HG03460 (cell line): Measurements from ENCODE around the gene FHIT.

Experiments used
- ATAC-seq: cut with Tn5 transposase; IDR thresholded peaks from one replicate; pipeline ENCODE4 v1.9.1; 2021; ENCODE audit not compliant: unreplicated experiment

Gene FHIT

GRCh38 chr3:60659098-60659497, 592.2 kb downstream of the FHIT start:
- no peak for ATAC-seq

- ATAC-seq, result peak; percentile 89
Measured at GRCh38 chr3:60657972-60658371, 593.3 kb downstream of the FHIT start.

GRCh38 chr3:60652829-60653228, 598.4 kb downstream of the FHIT start:
- ATAC-seq, result no peak

- ATAC-seq, result no peak
Measured at GRCh38 chr3:60651799-60652198, 599.5 kb downstream of the FHIT start.

GRCh38 chr3:60650171-60650570, 601.1 kb downstream of the FHIT start:
- ATAC-seq, result no peak

- no peak for ATAC-seq
Measured at GRCh38 chr3:60645801-60646200, 605.5 kb downstream of the FHIT start.

DNA sequence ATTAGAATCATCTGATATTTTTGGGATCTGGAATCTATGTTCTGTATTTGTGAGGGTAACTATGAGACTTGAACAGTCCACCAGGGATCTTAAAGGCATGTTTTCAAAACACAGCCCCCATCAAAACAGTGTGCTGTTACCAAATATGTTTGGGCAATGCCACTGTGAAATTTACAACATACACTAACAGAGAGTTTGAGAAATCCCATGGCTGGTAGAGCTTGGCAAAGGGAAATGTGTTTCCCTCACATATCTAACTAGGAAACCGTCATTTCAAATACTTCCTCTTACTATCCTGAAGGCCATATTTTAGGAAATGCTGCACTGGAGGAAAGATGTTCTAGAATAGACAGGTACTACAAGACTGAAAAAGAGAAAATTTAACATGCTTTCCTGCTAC, 607.4 kb downstream of the FHIT start:
- ATAC-seq, result no peak

- no peak for ATAC-seq
Measured at GRCh38 chr3:60641354-60641753, 609.9 kb downstream of the FHIT start.

- ATAC-seq, result no peak
Measured at GRCh38 chr3:60636846-60637245, 614.4 kb downstream of the FHIT start.

- no peak for ATAC-seq
Measured at GRCh38 chr3:60633644-60634043, 617.6 kb downstream of the FHIT start.

DNA sequence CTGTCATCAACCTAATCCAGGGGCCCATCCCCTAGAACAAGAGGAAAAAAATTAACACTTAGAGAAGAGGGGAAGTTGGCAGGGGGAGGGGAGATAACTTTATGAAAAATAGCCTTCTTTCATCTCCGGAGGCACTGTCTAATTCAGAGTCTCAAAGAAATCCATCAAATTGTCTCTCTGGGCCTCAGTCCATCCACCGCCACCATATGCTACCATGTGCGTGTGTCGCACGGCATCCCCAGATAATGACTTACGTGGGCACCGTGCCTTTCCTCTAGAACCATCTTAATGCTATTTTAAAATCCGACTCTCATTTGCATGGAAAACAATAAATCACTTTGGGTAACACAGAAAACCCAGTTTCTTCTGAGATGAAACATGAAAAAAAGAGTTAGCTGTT, 619.7 kb downstream of the FHIT start:
- ATAC-seq, result no peak

DNA sequence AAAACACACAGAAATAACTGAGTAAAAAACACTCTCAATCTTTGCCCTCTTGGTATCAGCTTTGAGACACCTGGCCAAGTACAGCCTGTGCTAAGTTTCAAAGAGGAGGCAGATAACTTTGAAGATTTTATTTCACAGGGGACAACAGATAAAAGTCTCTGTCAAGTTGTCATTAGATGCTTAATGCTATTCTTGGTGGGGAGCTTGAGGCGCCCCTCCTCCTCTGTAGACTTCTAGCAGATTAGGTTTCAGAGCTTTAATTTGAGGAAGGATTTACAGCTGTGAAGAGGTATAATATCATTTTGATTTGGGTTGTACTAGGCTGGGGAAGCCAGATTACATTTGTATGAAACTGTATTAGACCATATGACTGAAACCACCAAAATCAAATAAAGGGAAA, 620.3 kb downstream of the FHIT start:
- no peak for ATAC-seq

GRCh38 chr3:60629816-60630215, 621.4 kb downstream of the FHIT start:
- ATAC-seq, result no peak

- no peak for ATAC-seq
Measured at GRCh38 chr3:60622349-60622748, 628.9 kb downstream of the FHIT start.

DNA sequence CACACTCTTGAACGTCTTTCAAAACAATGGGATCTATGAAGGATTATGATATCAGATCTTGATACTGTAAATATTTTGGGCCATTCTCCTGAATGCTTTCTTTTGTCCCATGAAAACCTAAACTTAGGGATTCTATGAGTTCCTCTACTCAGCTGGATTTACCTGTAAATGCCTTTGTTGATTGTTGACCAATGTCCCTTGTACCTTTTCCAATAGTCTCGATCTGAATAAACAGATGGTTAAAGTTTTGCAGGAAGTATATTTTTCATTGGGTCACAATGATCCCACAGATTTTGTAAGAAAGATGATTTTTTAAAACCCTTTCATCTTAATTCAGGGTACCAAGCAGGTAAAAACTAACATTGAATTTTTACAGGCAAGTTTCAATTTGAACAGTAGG, 634.1 kb downstream of the FHIT start:
- ATAC-seq, result no peak

DNA sequence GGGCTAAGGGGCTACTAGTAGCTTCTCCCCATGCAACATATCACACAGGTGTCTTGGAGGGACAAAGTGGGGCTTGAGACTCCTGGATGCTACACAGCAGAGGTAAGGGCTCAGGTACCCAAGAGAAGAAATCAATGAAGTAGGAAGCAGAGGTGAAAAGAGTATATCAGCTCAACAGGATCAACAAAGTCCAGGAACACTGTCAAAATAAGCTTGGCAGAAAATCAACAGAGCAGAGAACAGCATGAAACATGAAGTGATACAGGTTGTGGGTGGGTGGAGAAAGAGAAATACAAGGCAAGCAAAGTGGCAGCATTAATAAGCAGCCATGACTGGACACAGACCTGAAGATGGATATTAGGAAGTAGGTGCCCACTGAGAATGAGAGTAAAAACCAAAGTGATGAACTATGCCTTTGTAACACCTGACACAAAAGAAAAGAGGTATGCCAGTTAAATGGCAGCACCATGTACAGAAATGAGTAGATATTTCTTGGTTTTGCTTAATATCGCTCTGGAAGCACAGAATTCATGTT, 637.4 kb downstream of the FHIT start:
- no peak for ATAC-seq

DNA sequence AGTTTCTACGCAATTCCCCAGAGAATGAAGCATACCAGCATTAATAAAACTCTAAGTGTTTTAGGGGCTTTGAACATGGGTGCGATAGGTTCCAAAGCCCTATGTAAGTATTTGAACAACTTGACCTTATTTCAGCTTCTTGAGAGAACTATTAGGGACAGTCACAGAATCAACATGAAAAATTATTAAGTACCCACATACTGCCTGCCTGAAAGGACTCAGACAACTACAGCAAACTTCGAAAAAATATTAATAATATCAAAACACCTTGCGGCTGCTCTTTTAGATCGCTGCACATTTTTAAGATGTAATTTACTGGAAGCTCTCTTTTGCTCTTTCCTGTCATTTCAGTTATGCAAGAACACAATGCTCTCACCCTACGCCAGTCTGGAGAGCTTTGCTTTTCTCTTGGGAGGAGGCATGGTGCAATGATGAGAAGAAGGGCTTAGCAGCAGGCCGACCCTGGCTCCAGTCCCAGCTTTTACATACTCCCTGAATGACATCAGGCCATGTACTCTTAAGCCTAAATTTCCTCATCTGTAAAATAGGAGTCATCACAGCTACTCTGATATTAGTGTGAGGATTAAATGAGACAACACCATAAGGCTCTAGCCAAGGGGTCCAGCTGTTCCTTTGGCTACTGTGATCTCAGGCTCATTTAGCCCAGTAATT, 640.7 kb downstream of the FHIT start:
- no peak for ATAC-seq

DNA sequence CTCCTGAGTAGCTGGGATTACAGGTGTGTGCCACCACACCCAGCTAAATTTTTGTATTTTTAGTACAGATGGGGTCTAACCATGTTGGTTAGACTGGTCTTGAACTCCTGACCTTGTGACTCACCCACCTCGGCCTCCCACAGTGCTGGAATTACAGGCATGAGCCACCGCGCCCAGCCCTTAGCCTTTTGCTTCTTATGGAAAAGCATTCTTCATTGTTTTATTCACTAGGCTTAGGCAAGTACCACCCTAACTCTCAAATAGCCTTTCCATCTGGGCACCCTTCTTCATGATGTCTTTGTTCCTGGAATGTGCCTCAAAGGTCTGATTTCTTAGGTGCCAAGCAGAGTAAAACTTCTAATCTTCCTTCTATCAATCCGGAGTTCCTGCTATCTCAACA, 641.8 kb downstream of the FHIT start:
- no peak for ATAC-seq

- ATAC-seq, result no peak
Measured at GRCh38 chr3:60603860-60604259, 647.4 kb downstream of the FHIT start.

DNA sequence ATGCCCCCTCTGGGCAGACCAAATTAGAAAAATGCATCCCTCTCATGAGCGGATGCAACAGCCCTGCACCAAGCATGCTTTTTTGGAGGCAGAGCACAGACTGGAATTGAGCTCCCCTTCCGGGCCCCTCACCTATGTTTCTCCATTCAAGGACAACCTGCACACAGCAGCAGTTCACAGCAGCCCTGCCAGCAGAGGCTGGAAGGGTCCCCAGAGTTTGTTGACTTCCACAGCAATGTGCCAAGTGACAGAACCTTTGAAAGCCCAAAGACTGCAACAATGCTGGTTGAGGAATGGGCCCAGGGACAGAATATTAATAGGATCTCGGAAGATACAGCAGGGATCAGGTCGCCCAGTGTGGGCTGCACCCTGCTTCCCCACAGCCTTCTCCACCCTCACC, 650.4 kb downstream of the FHIT start:
- ATAC-seq, result no peak

- no peak for ATAC-seq
Measured at GRCh38 chr3:60599586-60599985, 651.7 kb downstream of the FHIT start.

- no peak for ATAC-seq
Measured at GRCh38 chr3:60598671-60599070, 652.6 kb downstream of the FHIT start.

- no peak for ATAC-seq
Measured at GRCh38 chr3:60594025-60594424, 657.2 kb downstream of the FHIT start.
